Hematopoietic multipotent progenitor cell treated with erythropoietin and hydrocortisone succinate and interleukin-3 and kit ligand, for 4 days (in vitro differentiated cells): Measurements from ENCODE around the gene PREX1.
"Not testable (repeated sequence)": the region's sequence is repeated elsewhere in the genome, so short reads cannot be mapped to it uniquely, and the experiment has no call there.

Experiments
- DNase-seq: peaks from one replicate; pipeline ENCODE4 v3.0.0-alpha.2; 2015

PREX1 gene

DNA sequence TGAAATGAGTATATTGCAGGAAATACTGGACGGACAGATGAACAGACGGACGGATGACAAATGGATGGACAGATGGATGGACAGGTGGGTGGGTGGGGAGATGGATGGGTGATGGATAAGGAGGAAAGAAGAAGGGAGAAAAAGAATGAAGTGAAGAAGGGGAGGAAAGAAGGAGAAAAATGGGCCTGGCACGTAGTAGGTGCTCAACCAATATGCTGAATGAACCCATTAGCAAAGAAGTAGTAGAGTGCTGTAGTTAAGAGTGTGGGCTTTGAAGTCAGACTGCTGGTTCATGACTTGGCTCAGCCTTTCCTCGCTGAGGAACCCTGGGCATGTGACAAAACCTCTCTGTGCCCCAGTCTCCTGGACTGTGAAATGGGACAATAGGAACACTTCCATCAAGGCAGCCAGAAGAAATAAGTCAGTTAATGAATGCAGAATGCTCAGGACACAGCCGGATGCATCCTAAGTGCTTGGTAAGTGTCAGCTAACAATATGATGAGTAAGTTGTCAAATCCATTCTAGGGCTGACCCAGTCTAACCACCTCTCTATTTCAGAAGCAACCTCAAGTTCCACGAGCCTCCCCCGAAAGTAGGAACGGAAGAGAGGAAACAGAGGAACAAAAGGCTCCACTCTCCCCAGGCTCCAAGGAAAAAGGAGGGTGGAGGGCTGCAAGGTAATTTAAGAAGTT, 37.9 kb downstream of the PREX1 start:
- no peak for DNase-seq

DNA sequence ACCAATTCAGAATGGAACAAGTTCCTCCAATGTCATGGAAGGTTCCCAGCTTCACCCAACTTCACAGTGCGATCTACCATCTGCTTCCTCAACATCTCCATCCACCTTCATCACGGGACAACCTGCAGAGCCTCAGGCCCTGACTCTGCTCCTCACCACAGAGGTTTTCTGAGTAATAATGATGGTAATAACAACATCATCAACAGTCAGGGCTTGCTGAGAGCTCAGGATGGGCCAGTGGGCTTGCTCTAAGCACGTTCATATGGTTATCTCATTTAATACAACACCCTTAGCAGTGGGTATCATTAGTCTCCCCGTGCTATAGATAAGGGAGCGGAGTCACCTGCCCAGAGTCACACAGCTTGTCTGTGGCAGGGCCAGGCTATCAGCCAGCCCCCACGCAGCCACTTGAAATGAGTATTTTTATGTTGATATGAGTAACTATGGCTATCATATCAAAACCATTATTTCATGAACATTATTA, 38.6 kb downstream of the PREX1 start:
- DNase-seq = peak; percentile 68

DNA sequence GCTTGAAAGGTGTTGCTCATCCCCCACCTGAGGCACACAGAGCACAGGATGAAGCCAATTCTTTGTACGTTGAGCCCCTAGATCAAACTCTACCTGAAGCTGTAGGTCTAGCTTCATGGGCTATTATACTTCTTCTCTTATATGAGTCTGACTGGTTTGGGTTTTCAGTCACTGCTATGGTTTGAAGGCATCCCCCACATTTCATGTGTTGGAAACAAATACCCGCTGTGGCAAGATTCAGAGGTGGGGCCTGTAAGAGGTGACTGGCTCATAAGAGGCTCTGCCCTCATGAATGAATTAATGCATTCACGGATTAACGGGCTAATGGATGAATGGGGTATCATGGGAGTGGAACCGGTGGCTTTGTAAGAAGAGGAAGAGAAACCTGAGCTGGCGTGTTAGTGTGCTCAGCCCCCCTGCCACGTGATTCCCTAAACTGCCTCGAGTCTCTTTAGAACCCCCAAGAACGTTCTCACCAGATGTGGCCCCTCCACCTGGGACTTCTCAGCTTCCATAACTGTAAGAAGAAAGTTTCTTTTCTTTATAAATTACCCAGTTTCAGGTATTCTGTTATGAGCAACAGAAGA, 39.2 kb downstream of the PREX1 start:
- no peak for DNase-seq

DNA sequence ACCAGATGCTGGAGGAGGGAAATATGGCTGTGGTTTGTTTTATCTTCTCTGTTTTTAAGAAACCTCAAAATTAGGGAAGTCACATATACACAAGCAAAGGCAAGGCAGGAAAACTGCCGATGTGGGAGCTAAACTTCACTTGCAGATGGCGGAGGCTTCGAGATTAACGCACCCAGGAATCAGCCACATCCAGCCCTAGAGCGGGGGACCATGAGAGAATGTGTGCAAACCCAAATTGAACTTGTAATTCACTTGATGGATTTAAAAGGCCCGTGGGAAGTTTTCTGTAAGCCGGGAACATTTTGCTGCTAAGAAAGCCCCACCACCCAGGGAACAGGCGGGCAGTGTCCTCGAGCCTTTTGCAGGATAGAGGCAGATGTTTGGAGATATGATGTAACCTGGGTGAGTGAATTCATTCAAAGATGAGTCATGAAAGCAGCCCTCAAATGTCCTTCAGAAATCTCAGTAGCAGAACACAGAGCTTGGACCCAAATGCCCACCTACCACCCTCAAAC, 39.9 kb downstream of the PREX1 start:
- DNase-seq = peak; percentile 93

DNA sequence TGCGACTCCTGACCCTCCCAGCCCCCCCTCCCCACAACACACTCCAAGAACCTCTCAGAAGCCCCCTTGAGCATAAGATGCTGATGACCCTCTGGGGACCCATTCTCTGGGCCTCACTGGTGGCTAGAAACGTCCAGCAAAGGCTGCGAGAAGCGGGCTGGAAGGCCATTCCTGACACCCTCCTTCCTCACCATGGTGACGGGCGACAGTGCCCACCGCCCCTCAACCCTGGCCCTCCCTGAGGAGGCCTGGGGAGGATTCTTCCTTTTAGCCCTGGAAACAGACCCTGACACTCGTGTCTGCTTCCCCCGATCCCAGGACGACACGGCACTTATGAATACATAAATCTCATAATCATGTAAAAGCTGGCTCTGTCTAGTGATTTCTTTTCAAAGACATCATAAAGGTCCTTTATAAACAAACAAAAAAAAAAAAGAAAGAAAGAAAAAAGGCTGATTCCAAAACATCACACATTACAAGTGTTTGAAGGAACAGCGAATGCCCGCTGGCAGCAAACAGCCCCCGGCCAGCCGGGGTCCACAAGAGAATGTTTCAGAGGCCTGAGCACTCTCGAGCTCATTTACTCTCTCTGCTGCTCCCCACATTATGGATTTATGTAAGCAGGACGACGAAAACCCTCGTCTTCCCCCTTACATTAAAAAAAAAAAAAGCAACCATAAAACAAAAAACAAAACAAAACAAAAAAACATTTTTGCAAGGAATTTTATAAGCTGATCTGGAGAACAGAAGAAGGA, 40.7 kb downstream of the PREX1 start:
- no peak for DNase-seq

DNA sequence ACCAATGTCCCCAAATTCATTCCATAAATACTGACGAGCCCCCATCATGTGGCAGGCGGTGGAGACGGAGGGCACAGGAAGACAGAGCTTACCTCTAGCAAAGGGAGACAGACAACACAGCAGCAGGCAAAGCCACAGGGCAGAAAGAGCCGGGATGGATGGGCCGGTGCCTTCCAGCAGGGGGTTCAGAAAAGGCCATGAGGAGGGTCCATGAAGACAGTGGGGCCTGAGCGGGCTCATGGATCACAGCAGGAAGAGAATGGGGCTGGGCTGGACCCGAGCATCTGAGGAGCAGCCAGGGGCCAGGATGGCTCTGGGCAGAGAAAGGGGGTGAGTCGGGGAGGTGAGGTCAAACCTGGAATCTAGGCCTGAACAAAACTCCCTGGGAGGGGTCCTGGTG, 42.0 kb downstream of the PREX1 start:
- DNase-seq = no peak

DNA sequence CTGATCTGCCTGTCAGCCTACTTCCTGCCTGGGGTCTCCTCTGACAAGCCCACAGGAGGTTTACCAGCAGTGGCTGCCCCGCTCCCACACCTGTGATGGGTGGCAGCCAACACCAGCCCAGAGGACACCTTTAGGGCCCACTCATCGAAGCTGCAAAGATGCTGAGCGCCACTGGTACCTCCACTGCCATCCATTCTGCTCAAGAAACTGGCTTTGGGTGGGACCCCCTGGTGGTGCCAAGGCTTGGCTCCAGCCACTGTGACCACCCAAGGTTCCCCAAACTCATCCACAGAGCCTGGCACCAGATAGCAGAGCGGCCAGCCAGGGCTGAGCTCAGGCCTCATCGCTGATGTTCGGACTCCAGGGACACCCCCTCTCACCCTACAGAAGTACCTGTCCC, 42.5 kb downstream of the PREX1 start:
- DNase-seq = no peak

DNA sequence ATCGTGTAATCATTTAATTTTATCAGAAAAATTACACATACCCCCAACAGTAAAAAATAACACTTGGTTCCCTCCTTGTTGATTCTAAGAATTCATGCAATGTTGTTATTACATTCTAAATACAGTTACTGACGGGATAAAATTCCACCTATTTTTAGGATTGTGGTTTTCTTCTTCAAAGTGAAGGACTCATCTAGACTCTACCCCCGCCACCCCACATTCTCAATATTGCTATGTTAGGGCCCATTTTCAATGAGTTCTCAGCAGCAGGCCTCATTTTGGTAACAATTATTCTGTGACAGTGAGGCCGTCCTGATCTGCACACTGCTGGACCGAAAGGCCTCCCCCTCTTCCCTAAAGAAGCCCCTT, 43.5 kb downstream of the PREX1 start:
- no peak for DNase-seq

DNA sequence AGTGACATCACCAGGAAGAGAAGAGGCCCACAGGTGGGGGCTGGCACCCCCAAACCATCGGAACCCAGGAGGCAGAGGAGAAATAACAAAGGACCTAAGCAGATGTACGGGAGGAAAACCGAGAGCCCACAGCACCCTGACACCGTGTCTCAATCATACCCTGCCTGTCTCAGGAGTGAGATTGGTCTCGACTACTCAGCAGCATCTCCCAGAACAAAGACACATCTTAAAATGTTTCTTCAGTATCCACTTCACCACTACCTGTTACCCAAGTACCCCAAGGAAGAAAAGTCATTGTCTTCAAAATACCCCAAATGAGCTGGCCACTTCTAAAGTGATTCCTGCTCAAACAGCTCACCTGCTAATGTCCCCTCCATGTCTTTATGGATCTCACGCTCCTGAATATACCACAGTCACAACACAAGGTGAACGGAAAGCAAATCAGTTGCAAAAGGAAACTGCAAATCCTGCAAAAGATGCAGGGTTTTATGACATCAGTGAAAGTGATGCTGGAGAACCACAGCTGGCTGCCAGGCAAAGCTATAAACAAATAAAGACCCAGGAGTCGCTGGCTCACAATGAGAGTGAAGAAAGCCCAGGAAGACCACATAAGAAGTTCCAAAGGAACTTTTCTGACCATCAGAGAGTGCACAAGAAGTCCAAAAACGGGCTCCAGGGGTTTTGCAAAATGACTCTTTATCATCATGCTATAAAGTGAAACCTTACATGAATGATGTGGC, 44.1 kb downstream of the PREX1 start:
- no peak for DNase-seq

DNA sequence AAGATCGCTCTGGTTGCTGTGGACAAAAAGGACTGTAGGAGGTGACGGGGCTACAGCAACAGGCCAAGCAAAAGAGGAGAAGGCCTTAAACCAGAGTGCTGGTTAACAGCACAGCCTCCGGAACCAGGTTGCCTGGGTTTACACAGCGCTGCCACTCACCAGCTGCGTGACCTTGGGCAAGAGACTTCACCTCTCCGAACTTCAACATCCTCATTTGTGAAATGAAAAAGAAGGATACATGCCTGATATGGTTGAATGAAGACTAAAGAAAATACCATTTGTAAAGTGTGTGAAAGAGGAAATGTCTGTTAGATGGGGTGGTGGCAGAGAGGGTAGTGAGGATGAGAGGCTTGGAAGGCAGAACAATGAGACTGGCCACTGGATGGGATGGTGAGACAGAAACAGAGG, 44.9 kb downstream of the PREX1 start:
- DNase-seq = no peak

DNA sequence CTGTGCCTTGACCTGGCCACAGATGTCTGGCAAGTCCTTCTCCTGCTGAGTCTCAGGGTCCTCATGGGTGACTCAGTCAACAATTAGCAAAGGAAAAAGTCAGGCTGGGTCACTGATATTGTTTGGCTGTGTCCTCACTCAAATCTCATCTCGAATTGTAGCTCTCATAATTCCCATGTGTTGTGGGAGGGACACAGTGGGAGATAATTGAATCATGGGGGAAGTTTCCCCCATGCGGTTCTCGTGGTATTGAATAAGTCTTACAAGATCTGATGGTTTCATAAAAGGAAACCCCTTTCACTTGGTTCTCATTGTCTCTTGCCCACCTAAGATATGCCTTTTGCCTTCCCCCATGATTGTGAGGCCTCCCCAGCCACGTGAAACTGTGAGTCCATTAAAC, 45.7 kb downstream of the PREX1 start:
- DNase-seq = no peak

DNA sequence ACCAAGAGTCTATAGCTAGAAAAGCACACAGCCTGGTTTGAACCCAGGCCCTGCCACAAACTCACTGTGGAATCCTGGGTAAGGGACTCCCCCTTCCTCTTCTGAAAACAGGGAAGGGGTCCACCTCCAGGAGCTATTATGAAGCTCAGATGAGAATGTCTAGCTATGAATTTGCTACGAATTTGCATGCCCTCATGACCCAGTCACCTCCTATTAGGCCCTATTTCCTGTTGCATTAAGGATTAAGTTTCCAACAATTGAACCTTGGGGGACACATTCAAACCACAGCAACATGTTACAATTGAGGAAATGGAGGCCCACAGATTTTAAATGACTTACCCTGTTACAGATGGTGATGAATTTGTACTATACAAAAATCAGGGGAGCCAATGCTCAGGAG, 46.2 kb downstream of the PREX1 start:
- no peak for DNase-seq

DNA sequence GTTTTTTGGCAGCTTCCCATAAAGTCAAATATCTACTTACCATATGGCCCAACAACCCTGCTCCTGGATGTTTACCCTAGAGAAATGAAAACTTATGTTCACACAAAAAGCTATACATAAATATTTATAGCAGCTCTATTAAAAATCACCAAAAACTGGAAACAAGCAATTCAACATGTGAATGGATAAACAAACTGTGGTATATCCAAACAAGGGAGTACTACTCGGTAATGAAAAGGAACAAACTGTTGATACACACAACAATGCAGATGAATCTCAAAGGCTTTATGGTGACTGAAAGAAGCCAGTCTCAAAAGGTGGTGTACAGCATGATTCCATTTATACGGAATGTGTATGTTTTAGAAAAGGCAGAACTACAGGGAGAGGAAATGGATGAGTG, 48.4 kb downstream of the PREX1 start:
- no peak for DNase-seq

DNA sequence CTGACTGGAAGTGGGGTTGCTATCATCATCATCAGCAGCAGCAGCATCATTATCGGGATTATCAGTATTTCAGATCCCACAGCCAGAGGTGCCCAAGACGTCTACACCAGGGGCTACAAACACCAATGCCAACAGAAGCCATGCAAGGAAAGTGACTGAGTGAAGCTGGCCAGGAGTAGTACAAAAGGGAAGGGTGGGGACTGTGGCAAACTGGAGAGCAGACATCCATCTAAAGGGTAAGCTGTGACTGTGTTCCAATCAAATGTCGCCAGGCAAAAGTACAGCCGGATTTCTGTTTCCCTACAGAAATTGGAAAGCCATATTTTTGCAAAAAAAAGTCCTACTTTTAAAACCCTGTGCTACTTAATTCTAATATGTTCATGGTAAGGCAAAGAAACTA, 50.0 kb downstream of the PREX1 start:
- DNase-seq = no peak

DNA sequence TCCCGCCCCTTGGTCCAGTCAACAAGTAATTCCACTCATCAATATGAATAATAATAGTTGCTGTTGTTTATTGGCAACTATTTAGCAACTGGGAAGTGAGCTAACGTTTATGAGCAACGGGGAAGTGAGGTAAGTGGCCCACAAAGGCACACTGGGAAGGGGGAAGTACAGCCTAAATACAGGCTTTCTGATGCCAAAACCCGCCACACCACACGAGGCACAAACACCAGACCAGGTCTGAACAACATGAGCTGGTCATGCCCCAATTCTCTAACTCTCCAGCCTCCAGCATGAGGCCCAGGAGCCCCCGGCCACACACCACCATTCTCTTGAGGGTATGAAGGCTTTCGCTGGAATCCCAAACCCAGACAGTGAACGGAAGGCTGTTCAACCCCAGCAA, 50.8 kb downstream of the PREX1 start:
- peak; percentile 46 for DNase-seq

DNA sequence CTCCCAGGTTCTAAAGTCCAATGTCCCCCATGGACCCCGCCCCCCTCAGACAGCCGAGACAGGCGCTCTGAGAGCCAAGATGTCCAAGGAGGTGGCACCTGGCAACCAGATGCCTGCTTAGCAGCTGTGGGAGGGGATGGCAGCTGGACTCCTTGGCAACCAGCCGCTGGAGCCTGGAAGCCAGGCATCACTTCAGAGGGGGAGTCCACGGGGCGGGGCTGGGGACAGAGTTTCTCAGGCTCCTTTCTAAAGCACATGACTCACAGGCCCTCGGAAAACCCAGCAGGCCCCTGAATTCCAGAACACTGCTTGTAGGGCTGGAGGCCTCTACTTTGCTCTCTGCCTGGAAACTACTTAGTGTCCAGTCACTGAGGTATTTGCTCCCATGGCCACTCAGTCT, 51.5 kb downstream of the PREX1 start:
- DNase-seq = no peak

DNA sequence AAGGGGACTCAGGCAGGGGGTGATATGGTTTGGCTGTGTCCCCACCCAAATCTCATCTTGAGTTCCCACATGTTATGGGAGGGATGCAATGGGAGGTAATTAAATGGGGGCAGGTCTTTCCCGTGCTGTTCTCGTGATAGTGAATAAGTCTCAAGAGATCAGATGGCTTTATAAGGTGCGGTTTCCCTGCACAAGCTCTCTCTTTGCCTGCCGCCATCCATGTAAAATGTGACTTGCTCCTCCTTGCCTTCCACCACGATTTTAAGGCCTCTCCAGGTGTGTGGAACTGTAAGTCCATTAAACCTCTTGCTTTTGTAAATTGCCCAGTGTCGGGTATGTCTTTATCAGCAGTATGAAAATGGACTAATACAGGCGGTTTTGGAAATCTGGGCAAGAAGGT, 52.3 kb downstream of the PREX1 start:
- DNase-seq = not testable (repeated sequence)

DNA sequence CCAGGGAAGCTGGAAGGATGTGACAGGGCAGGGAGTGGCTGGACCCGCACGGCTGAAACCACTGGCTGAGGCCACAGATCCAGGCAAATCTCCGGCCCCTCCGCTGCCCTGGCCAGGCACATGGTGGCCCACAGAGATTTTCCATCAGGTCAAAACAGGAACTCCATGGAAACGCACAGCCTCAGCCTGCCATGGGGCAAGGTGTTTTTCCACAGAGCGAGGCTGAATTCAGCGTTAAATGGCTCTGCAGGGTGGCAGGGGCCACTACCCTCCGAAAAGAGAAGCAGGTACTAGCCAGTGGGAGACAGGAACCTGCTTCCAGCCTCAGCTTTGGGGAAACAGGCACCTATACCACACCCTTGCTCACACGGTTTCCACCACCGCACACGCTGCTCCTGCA, 53.1 kb downstream of the PREX1 start:
- DNase-seq = no peak

DNA sequence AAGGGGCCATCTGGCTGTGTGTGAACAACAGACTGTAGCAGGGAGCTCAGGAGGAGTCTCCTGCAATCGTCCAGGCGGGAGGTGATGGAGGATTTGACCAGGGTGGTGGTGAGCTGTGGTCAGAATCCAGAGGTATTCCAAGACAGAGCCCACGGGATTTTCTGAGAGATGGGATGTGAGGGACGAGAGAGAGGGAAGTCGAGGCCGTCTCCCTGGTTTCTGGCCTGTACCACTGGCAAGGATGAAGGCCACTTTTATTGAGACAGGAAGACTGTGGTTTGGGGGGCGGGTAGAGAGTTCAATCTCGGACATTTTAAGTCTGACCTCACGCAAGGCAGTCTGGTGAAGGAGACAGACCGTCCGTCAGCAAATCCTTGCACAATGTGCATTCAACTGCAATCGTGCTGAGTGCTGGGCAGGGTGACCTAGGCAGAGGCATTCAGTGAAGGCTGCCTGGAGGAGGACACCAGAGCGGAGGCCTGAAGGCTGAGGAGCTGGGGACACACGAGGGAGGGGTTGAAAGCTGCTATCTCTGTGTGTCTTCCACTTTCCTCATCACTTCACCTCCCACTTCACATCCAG, 53.9 kb downstream of the PREX1 start:
- DNase-seq = peak; percentile 74

DNA sequence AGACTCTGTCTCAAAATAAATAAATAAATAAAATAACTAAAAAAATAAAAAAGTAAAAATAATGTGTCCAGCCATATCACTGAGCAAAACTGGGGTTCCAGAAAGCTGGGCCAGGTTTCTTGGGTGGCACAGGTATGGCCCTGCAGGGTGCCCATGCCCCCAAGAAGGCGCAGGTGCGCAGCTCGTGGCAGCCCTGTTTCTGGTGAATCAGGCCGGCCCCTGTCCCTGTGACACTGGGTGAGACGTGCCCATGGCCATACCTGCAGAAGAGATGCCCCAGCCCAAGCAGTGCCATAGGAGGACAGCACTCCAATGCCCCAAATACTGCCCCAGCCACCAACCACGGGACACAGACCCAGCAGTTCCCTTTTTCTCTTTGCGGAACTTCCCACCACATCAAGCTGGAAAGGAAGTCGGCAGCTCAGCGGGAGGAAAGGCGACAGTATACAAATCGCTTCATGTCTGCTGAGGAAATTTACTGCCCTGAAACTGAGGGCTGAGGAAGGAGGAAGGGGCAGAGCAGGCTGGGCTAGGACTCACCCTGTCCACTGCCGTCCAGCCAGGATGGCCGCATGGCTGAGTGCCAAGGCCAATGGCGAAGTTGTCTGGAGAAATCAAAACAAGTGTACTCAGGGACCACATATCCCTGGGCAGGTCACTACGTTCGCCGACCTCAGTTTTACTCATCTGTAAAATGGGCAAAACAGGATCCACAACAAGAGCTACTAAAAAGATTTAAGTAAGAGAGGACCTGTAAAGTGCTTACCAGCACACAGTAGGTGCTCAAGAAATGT, 55.4 kb downstream of the PREX1 start:
- DNase-seq = peak; percentile 91

DNA sequence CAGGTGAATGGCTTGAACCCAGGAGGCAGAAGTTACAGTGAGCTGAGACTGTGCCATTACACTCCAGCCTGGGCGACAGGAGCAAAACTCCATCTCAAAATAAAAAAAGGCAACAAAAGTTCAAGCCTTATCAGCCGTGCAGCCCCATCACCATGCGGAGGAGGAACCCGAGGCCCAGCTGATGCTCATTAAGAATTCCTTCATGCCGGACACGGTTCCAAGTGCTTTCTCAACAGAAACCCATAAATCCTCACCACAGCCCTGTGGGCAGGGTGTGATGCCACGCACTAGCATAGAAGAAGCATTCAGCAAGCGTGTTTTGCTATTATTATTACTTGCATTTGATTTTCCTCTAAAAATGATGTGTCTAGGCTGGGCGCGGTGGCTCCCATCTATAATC, 56.3 kb downstream of the PREX1 start:
- DNase-seq = peak; percentile 65
